HEK293T (cell line): ENCODE measurements around the gene POLR2F.

Experiments used
- ARNT ChIP-seq: fragments of 450-650 bp; IDR thresholded peaks from 2 replicates; pipeline ENCODE4 v1.6.1; 2017; ENCODE audit warnings: mild to moderate bottlenecking
- BHLHE40 ChIP-seq: fragments of 450-650 bp; IDR thresholded peaks from 2 replicates; pipeline ENCODE4 v1.6.1; 2016; ENCODE audit warnings: mild to moderate bottlenecking, moderate library complexity, borderline replicate concordance
- CTBP1 ChIP-seq: fragments of 450-650 bp; IDR thresholded peaks from 2 replicates; pipeline ENCODE4 v1.6.1; 2016; ENCODE audit warnings: borderline replicate concordance
- ELF4 ChIP-seq: fragments of 450-650 bp; IDR thresholded peaks from 2 replicates; pipeline ENCODE4 v1.6.1; 2017; ENCODE audit warnings: antibody characterized with exemption
- FOXA1 ChIP-seq: fragments of 450-650 bp; IDR thresholded peaks from 2 replicates; pipeline ENCODE4 v1.6.1; 2016; ENCODE audit warnings: mild to moderate bottlenecking
- FOXK2 ChIP-seq: fragments of 450-650 bp; IDR thresholded peaks from 2 replicates; pipeline ENCODE4 v1.6.1; 2016; ENCODE audit warnings: mild to moderate bottlenecking
- FOXM1 ChIP-seq: fragments of 450-650 bp; IDR thresholded peaks from 2 replicates; pipeline ENCODE4 v1.6.1; 2017; ENCODE audit warnings: mild to moderate bottlenecking, borderline replicate concordance
- HDGF ChIP-seq: fragments of 450-650 bp; IDR thresholded peaks from 2 replicates; pipeline ENCODE4 v1.6.1; 2017; ENCODE audit warnings: antibody characterized with exemption, borderline replicate concordance
- NFRKB ChIP-seq: fragments of 450-650 bp; IDR thresholded peaks from 2 replicates; pipeline ENCODE4 v1.6.1; 2016; ENCODE audit warnings: mild to moderate bottlenecking, moderate library complexity
- SP1 ChIP-seq: fragments of 450-650 bp; IDR thresholded peaks from 2 replicates; pipeline ENCODE4 v1.6.1; 2017
- SUZ12 ChIP-seq: fragments of 450-650 bp; IDR thresholded peaks from 2 replicates; pipeline ENCODE4 v1.6.1; 2016; ENCODE audit warnings: mild to moderate bottlenecking
- ZNF384 ChIP-seq: fragments of 450-650 bp; IDR thresholded peaks from 2 replicates; pipeline ENCODE4 v1.6.1; 2016

GRCh38 chr22:37981282-37982011 lies 27.9 kb downstream of the POLR2F start:
- TF ChIP-seq HDGF (no peak), FOXK2 (no peak), NFRKB (no peak), SP1 (no peak), ZNF384 (no peak), FOXA1 (no peak), CTBP1 (no peak), BHLHE40 (no peak), FOXM1 (no peak), SUZ12 (no peak), ARNT (no peak), ELF4 (no peak)
